ENCODE results near the gene MBNL2. TPM values are rescaled to one million over a fixed set of nuclear protein-coding genes. Genes with fewer than 3 reads are reported as not detected.

The MBNL2 gene
- total and polyA plus RNA-seq, 2 of the 4 experiments (the other 2 are of a cell fraction): 26.9 to 103 TPM

DNA sequence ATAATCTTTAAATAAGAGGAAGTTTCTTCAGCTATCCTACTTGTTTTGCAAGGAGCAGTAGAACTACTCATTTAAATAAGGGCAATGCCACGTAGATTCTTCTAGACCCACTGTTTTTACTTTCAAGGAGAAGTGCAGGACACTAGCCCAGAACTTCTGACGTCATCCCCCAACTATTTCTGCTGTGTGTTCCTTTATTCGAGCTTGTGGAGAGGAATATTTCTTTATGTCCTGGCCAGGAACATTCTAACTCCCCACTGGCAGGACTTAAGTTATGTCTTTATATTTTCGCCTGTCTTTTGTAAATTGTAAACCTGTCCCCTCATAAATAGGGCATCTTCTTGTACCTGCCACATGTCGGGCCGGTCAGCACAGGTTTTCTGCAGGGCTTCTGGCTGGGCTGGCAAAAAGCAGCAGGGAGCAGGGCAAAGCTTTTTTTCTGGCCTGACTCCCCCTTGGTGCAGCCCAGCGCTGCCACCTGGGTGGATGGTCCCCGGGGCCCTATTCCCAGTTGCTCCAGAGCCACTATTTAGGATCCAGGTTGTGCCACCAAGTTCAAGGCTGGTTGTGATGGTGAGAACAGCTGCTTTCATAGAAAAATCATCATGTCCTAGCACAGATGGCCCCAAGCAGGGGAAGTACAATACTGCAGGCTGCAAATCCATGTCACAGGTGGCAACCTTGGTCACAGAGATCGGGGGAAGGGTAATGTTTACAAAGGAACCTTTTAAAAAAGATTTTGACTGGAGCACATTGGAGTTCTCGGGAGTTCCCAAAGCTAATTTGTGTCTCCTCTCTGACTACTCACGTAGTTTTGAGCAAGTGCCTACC is 1.8 kb downstream of the MBNL2 start:
- DNase-seq (peak; percentile 96), ATAC-seq (ENCODE audit: low read depth) (peak; percentile 60)
- H4K20me1 ChIP-seq (ENCODE audit: insufficient read depth, low read length): peaks cover 36% of the 10 kb centered on the region
- peak overlapping the region; percentile 90 for H3K4me3 ChIP-seq (ENCODE audit: insufficient read depth, low read depth, low read length)
- H3K56ac ChIP-seq (ENCODE audit: extremely low read depth, insufficient read depth, low read length): peak overlapping the region; percentile 94
- dilution Hi-C loops (cut with HindIII; ENCODE audit: low sequenced_read_pairs, unreplicated experiment) (no loop called here), in situ Hi-C loops (cut with MboI; ENCODE audit: low sequenced_read_pairs) (no loop called here), intact Hi-C loops (cut with micrococcal nuclease) (loop anchor here (1.0 to 5.0 kb wide), 5 partner anchors 115 to 209 kb away; no protein-coding TSS in a partner anchor)
- H2BK120ac ChIP-seq (ENCODE audit: low read depth, low read length): peak overlapping the region; percentile 91
- peak overlapping the region; percentile 38; the same call in 1 of the 2 replicates for H2BK20ac ChIP-seq (ENCODE audit: low read depth, low read length)
- peaks cover 14% of the 10 kb centered on the region for H3K4me1 ChIP-seq (ENCODE audit: control insufficient read depth, insufficient read depth, low read length)
- peak overlapping the region; percentile 80 for H3K4me2 ChIP-seq (ENCODE audit: low read depth, low read length)
- H3K9me3 ChIP-seq (ENCODE audit: control insufficient read depth, insufficient read depth, low read length): no peaks in the 10 kb centered on the region
- 0% methylated on average over 2 of the region's 11 CpGs; no CpG with 5 or more reads in 1 of the 2 experiments for WGBS, 2 experiments (ENCODE audit: extremely low coverage in 2 of 2, insufficient read length in 1 of 2)
- H3K36me3 ChIP-seq (ENCODE audit: control insufficient read depth, insufficient read depth, low read length): peaks cover 2% of the 10 kb centered on the region; the same call in 1 of the 2 replicates
- peak overlapping the region; percentile 88 for H4K91ac ChIP-seq (ENCODE audit: insufficient read depth, low read depth, low read length)
- H3K23ac ChIP-seq (ENCODE audit: low read depth, low read length): peak overlapping the region; percentile 87
- peak overlapping the region; percentile 99 for H3K9ac ChIP-seq (ENCODE audit: low read depth, low read length)
- peak overlapping the region; percentile 37; the same call in 1 of the 3 replicates for H2BK15ac ChIP-seq (ENCODE audit: low read depth, low read length)
- no TSS peak for BruUV-seq (replicated peaks)
- H3K27ac ChIP-seq (ENCODE audit: insufficient read depth, low read length): peak overlapping the region; percentile 95
- peak overlapping the region; percentile 89 for H3K4ac ChIP-seq (ENCODE audit: low read depth, low read length)
- ChIA-PET CTCF (interaction anchor here (0.6 to 3.0 kb wide), 9 partner anchors 9 to 146 kb away, joined by 3 to 21 read pairs (median 3); no protein-coding TSS in a partner anchor), POLR2A (ENCODE audit: unreplicated experiment) (interaction anchor here (0.6 to 1.2 kb wide), 3 partner anchors 112 to 116 kb away, joined by 3 to 7 read pairs (median 7); no protein-coding TSS in a partner anchor)
- peak overlapping the region; percentile 96 for H3K18ac ChIP-seq (ENCODE audit: low read depth, low read length)
- peak overlapping the region; percentile 18 for H4K5ac ChIP-seq (ENCODE audit: low read depth, low read length)
- peak overlapping the region; percentile 49 for H2AFZ ChIP-seq (replicated peaks; ENCODE audit: low read length, poor library complexity)
- H3K9me1 ChIP-seq (ENCODE audit: insufficient read depth, low read length): peaks cover 14% of the 10 kb centered on the region
- peak overlapping the region; percentile 89 for H3K14ac ChIP-seq (replicated peaks; ENCODE audit: low read depth, low read length)
- H3K79me1 ChIP-seq (ENCODE audit: low read depth in 1 of 2, low read length in 2 of 2): peaks cover 0 to 35% of the 10 kb centered on the region in 2 experiments; a peak in 2 of 4 replicates
- no peaks in the 10 kb centered on the region for H3K27me3 ChIP-seq (ENCODE audit: control insufficient read depth, insufficient read depth, low read length)
- peak overlapping the region; percentile 77 to 86; a peak in 3 of 4 replicates for H4K8ac ChIP-seq (ENCODE audit: low read depth in 2 of 2, low read length in 2 of 2)
- peak overlapping the region; percentile 73 for H2AK5ac ChIP-seq (ENCODE audit: low read depth, low read length)
- peak overlapping the region; percentile 94 for H2AK9ac ChIP-seq (replicated peaks; ENCODE audit: low read depth, low read length, poor library complexity)
- peak overlapping the region; percentile 95 for H2BK5ac ChIP-seq (ENCODE audit: low read depth, low read length, poor library complexity, severe bottlenecking)
- TF ChIP-seq RCOR1 (IDR thresholded peaks at IDR 0.05; ENCODE audit: insufficient replicate concordance, low read length): no peak
- no peak for TF ChIP-seq SMC3 (IDR thresholded peaks at IDR 0.05; ENCODE audit: low read depth, low read length)
- TF ChIP-seq FOS (IDR thresholded peaks at IDR 0.05; ENCODE audit: low read depth, low read length): no peak
- TF ChIP-seq, protein P1, sequence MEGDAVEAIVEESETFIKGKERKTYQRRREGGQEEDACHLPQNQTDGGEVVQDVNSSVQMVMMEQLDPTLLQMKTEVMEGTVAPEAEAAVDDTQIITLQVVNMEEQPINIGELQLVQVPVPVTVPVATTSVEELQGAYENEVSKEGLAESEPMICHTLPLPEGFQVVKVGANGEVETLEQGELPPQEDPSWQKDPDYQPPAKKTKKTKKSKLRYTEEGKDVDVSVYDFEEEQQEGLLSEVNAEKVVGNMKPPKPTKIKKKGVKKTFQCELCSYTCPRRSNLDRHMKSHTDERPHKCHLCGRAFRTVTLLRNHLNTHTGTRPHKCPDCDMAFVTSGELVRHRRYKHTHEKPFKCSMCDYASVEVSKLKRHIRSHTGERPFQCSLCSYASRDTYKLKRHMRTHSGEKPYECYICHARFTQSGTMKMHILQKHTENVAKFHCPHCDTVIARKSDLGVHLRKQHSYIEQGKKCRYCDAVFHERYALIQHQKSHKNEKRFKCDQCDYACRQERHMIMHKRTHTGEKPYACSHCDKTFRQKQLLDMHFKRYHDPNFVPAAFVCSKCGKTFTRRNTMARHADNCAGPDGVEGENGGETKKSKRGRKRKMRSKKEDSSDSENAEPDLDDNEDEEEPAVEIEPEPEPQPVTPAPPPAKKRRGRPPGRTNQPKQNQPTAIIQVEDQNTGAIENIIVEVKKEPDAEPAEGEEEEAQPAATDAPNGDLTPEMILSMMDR (conservative IDR thresholded peaks at IDR 0.05; ENCODE audit: low read depth, low read length): 0 out of 2 replicates have a peak, but pooled peaks have one; percentile 0
- peak; percentile 76; the same call in 1 of the 2 replicates for TF ChIP-seq POLR2A (IDR thresholded peaks at IDR 0.05; ENCODE audit: low read depth, low read length)
- TF ChIP-seq CHD1 (IDR thresholded peaks at IDR 0.05; ENCODE audit: low read depth, low read length): no peak
- no peak for TF ChIP-seq USF2 (IDR thresholded peaks at IDR 0.05; ENCODE audit: low read depth, low read length)
- TF ChIP-seq BHLHE40 (IDR thresholded peaks at IDR 0.05; ENCODE audit: low read depth, low read length): no peak
- TF ChIP-seq MAZ (IDR thresholded peaks at IDR 0.05; ENCODE audit: borderline replicate concordance, low read depth, low read length): no peak
- peak; percentile 34; the same call in 1 of the 2 replicates for TF ChIP-seq CEBPB (IDR thresholded peaks at IDR 0.05; ENCODE audit: low read depth, low read length)
- peak; percentile 25; the same call in 1 of the 2 replicates for TF ChIP-seq MXI1 (IDR thresholded peaks at IDR 0.05; ENCODE audit: borderline replicate concordance, low read depth, low read length)
- TF ChIP-seq RAD21 (IDR thresholded peaks at IDR 0.05; ENCODE audit: low read length): peak; percentile 30
- TF ChIP-seq MAFK (IDR thresholded peaks at IDR 0.05; ENCODE audit: low read depth, low read length): 0 out of 2 replicates have a peak, but pooled peaks have one; percentile 22

All from IMR-90 (cell line).